Activated naive CD4-positive, alpha-beta T cell treated with anti-CD3 and anti-CD28 coated beads for 36 hours (primary cell): ENCODE measurements around the gene PYGB. TPM values are rescaled to one million over a fixed set of nuclear protein-coding genes. Genes with fewer than 3 reads are reported as not detected.
"Not testable (repeated sequence)": the region's sequence is repeated elsewhere in the genome, so short reads cannot be mapped to it uniquely, and the experiment has no call there.

Experiments
- CTCF ChIA-PET: fragments of 350-600 bp; sonication (Branson Sonifier 250); formaldehyde crosslinking; loops from one replicate; lab custom pipeline; 2021; ENCODE audit warnings: antibody characterized with exemption; lab: Charles Lee
- DNase-seq: peaks from one replicate; pipeline ENCODE4 v3.0.0-alpha.2; 2020
- H3K27ac Mint-ChIP-seq: one replicate; pipeline ENCODE4 v1.8.0; 2021; ENCODE audit warnings: mild to moderate bottlenecking, mixed read lengths
- H3K27me3 Mint-ChIP-seq: one replicate; pipeline ENCODE4 v1.8.0; 2021; ENCODE audit warnings: low read depth, mixed read lengths
- H3K36me3 Mint-ChIP-seq: one replicate; pipeline ENCODE4 v1.8.0; 2021; ENCODE audit warnings: low read depth, mixed read lengths
- H3K4me1 Mint-ChIP-seq: one replicate; pipeline ENCODE4 v1.8.0; 2021; ENCODE audit warnings: low read depth, mixed read lengths
- H3K4me3 Mint-ChIP-seq: one replicate; pipeline ENCODE4 v1.8.0; 2021; ENCODE audit warnings: mild to moderate bottlenecking, moderate library complexity, mixed read lengths
- H3K9me3 Mint-ChIP-seq: one replicate; pipeline ENCODE4 v1.8.0; 2021; ENCODE audit warnings: mixed read lengths
- intact Hi-C: fragments of 100-400 bp; cut with micrococcal nuclease; formaldehyde crosslinking; loops from one replicate; pipeline ENCODE4 v1.15.1; 2023
- total RNA-seq, 2 experiments: library from RNA; stranded (reverse); gene quantifications; one replicate each; pipeline ENCODE4 v1.2.3, GENCODE V29; 2021

PYGB gene
- total RNA-seq, 2 experiments from 2014 or later, result 19.6 to 20.0 TPM

DNA sequence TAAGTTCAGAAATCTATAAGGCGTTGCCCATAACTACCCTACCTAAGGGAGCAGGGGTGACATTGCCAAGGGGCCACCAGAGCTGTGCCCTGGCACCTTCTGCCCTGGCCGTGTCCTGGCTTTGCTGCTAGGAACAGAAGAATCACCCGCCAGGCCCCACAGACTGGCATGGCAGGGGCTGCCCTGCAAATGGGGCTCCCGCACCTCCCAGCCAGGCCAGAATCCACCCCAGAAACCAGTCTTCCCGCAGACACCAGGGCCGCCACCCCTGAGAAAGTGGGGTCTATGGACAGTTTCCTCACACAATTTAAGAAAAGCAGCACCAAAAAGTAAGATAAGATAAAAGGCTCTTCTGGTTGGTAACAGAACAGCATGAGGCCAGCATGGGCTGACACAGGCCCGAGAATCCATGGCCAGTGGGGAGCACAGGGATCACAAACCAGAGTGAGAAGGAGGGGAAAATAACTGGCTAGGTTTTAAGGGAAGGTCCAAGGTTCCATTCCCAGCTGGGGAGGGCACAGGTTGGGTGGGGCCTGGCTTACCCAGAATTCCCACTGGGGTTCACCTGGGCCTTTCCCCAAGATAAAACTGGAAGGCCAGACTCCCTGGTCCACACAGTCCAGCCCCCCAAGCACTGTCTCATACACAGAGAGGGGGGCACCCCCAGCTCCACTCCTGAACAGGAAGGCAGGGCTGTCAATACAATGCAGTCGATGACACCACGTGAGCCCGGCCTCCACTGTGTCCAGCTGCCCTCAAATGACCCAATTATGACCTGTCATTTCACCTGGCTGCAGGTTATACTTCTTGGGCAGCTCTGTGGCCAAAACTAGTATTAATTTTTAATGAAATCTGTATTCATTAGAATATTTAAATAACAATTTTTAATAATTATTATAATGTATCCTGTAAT is 59.4 kb downstream of the PYGB start:
- no peak for DNase-seq
- intact Hi-C loops, result no loop called here
- Mint-ChIP-seq H3K4me3 (no peak overlapping the region), H3K4me1 (peaks cover 24% of the 10 kb centered on the region), H3K36me3 (no peaks in the 10 kb centered on the region), H3K27ac (no peak overlapping the region), H3K9me3 (no peaks in the 10 kb centered on the region), H3K27me3 (no peaks in the 10 kb centered on the region)
- CTCF ChIA-PET, result interaction anchor here (0.6 to 5.3 kb wide), 4 partner anchors 11 to 92 kb away, joined by 3 to 25 read pairs (median 4); no protein-coding TSS in a partner anchor

GRCh38 chr20:25308083-25308491 is 60.2 kb downstream of the PYGB start:
- no peak for DNase-seq
- Mint-ChIP-seq H3K27ac (no peak overlapping the region), H3K27me3 (no peaks in the 10 kb centered on the region), H3K9me3 (no peaks in the 10 kb centered on the region), H3K36me3 (no peaks in the 10 kb centered on the region), H3K4me3 (no peak overlapping the region), H3K4me1 (peaks cover 24% of the 10 kb centered on the region)
- intact Hi-C loops, result no loop called here
- CTCF ChIA-PET, result interaction anchor here (0.6 to 5.3 kb wide), 5 partner anchors 12 to 99 kb away, joined by 3 to 25 read pairs (median 3); no protein-coding TSS in a partner anchor

DNA sequence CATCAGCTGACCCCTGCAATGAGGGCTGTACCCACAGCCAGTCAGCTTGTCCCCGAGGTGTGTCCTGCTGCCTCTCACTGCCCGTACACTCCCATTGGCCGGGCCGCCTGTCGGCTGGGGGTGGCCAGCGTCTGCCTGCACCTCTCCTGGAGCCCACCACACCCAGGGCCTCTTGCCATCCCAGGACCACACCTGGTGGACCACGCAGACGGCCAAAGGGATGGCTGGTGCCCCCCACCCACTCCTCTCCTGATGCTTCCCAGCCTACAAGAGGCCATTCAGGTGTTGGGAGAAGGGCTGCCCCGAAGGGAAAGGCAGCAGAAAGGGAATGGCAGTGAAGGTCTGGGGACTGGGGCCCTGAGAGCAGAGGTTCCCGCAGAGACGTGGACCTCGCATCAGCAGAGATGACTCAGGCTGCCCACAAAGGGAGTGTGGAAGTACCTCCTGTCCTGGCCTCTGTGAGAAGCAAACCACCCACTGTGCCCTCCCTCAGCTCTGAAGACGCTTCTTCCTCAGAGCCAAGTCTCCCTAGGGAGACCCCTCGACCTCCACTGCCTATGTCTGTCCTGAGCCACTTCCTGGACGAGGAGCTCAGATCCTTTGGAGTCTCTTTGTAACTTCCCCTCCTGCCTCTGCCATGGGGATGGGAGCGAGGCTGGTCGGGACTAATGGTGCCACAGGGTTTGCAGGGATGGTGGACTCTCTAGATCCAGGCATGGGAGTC is 60.9 kb downstream of the PYGB start:
- H3K27ac Mint-ChIP-seq, result no peak overlapping the region
- DNase-seq, result no peak
- H3K27me3 Mint-ChIP-seq, result no peaks in the 10 kb centered on the region
- H3K4me3 Mint-ChIP-seq, result no peak overlapping the region
- peaks cover 30% of the 10 kb centered on the region for H3K4me1 Mint-ChIP-seq
- CTCF ChIA-PET, result interaction anchor here (0.6 to 5.3 kb wide), 5 partner anchors 13 to 152 kb away, joined by 3 to 25 read pairs (median 3); no protein-coding TSS in a partner anchor
- no peaks in the 10 kb centered on the region for H3K36me3 Mint-ChIP-seq
- H3K9me3 Mint-ChIP-seq, result no peaks in the 10 kb centered on the region
- intact Hi-C loops, result no loop called here

DNA sequence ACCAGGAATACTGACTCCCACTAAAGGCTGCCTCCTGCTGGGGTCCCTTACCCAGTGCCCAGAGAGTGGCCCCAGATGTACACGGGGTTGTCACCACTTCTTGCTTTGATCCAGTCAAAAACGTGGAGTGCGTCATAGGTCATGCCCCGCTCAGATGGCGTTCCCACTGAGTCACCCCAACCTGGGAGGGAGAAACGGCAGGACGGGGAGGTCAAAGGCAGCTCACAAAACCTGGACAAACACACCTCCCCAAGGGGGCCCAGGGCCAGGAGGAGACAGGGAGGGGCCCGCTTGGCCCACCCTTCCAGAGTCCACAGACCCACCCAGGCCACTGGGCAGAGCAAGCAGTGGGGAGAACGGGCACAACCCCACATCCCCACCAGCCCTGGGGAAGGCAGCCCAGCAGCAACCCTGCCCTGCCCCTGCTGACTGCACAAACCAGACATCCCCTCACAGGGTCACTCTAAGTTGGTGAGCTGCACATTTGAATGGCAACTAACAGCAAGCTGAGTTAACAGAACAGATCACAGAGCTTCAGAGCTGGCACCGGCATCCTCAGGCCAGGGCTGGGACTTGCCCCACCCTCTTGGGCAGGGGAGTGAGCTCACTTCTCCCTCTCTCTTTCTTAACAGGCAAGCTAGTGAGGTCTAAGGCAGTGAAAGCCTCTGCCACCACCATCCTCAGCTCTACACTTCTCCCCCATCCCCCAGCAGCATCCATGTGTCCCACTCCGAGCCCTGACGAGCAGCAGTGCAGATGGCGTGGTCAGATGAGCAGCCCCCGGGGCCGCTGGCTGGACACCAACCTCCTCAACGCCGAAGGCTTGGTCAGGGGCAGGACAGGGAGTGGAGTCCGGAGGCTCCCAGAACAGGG is 61.7 kb downstream of the PYGB start:
- CTCF ChIA-PET, result interaction anchor here (0.6 to 5.3 kb wide), 4 partner anchors 14 to 118 kb away, joined by 3 to 25 read pairs (median 4); no protein-coding TSS in a partner anchor
- Mint-ChIP-seq H3K9me3 (no peaks in the 10 kb centered on the region), H3K27ac (peak overlapping the region; percentile 33), H3K27me3 (no peaks in the 10 kb centered on the region), H3K4me1 (peaks cover 31% of the 10 kb centered on the region), H3K4me3 (no peak overlapping the region), H3K36me3 (no peaks in the 10 kb centered on the region)
- intact Hi-C loops, result loop anchor here (1.0 to 2.0 kb wide), 6 partner anchors 73 to 317 kb away; partner anchors contain the start of genes APMAP and GINS1
- no peak for DNase-seq

GRCh38 chr20:25310268-25310920 is 62.5 kb downstream of the PYGB start:
- DNase-seq, result peak; percentile 81
- peaks cover 31% of the 10 kb centered on the region for H3K4me1 Mint-ChIP-seq
- peak overlapping the region; percentile 56 for H3K4me3 Mint-ChIP-seq
- CTCF ChIA-PET, result interaction anchor here (1.0 to 5.3 kb wide), 4 partner anchors 15 to 89 kb away, joined by 3 to 25 read pairs (median 4); partner anchors contain the start of gene ABHD12
- H3K36me3 Mint-ChIP-seq, result no peaks in the 10 kb centered on the region
- peak overlapping the region; percentile 76 for H3K27ac Mint-ChIP-seq
- no peaks in the 10 kb centered on the region for H3K27me3 Mint-ChIP-seq
- no peaks in the 10 kb centered on the region for H3K9me3 Mint-ChIP-seq
- intact Hi-C loops, result loop anchor here (1.0 to 2.0 kb wide), 6 partner anchors 74 to 318 kb away; partner anchors contain the start of genes APMAP and GINS1

GRCh38 chr20:25310921-25311728 is 63.2 kb downstream of the PYGB start:
- peaks cover 1% of the 10 kb centered on the region for H3K36me3 Mint-ChIP-seq
- H3K27me3 Mint-ChIP-seq, result no peaks in the 10 kb centered on the region
- CTCF ChIA-PET, result interaction anchor here (1.0 to 5.3 kb wide), 4 partner anchors 15 to 88 kb away, joined by 3 to 25 read pairs (median 4); partner anchors contain the start of gene ABHD12
- no peak for DNase-seq
- peak overlapping the region; percentile 76 for H3K27ac Mint-ChIP-seq
- intact Hi-C loops, result loop anchor here (1.0 to 2.0 kb wide), 6 partner anchors 74 to 319 kb away; partner anchors contain the start of genes APMAP and GINS1
- H3K4me1 Mint-ChIP-seq, result peaks cover 31% of the 10 kb centered on the region
- H3K9me3 Mint-ChIP-seq, result no peaks in the 10 kb centered on the region
- H3K4me3 Mint-ChIP-seq, result peak overlapping the region; percentile 56

- CTCF ChIA-PET, intact Hi-C loops, H3K36me3 Mint-ChIP-seq, DNase-seq, H3K27ac Mint-ChIP-seq, H3K9me3 Mint-ChIP-seq, H3K4me3 Mint-ChIP-seq, H3K27me3 Mint-ChIP-seq: not testable (repeated sequence)
- peaks cover 31% of the 10 kb centered on the region for H3K4me1 Mint-ChIP-seq
Measured at GRCh38 chr20:25312716-25313115, 64.8 kb downstream of the PYGB start.

- H3K4me1 Mint-ChIP-seq, result peaks cover 31% of the 10 kb centered on the region
- CTCF ChIA-PET, result no interaction called here
- intact Hi-C loops, result no loop called here
- no peaks in the 10 kb centered on the region for H3K27me3 Mint-ChIP-seq
- DNase-seq, result no peak
- H3K27ac Mint-ChIP-seq, result peak overlapping the region; percentile 41
- peaks cover 1% of the 10 kb centered on the region for H3K36me3 Mint-ChIP-seq
- H3K9me3 Mint-ChIP-seq, result no peaks in the 10 kb centered on the region
- H3K4me3 Mint-ChIP-seq, result no peak overlapping the region
Measured at GRCh38 chr20:25313593-25313992, 65.7 kb downstream of the PYGB start.

- Mint-ChIP-seq H3K9me3 (no peaks in the 10 kb centered on the region), H3K36me3 (peaks cover 1% of the 10 kb centered on the region), H3K27ac (no peak overlapping the region), H3K27me3 (no peaks in the 10 kb centered on the region), H3K4me1 (peaks cover 30% of the 10 kb centered on the region), H3K4me3 (no peak overlapping the region)
- intact Hi-C loops, result no loop called here
- CTCF ChIA-PET, result interaction anchor here (0.7 to 1.2 kb wide), 2 partner anchors 84 to 394 kb away, joined by 3 read pairs; no protein-coding TSS in a partner anchor
- DNase-seq, result no peak
Measured at GRCh38 chr20:25314497-25315417, 66.9 kb downstream of the PYGB start.
